ENCODE measurements around the gene ME2. TPM values are rescaled to one million over a fixed set of nuclear protein-coding genes. Genes with fewer than 3 reads are reported as not detected.

ME2 gene
- total and polyA plus RNA-seq, 2 of the 8 experiments (the other 6 are each of a cell fraction or from before 2014, with no cell fraction given): 54.7 to 66.9 TPM

DNA sequence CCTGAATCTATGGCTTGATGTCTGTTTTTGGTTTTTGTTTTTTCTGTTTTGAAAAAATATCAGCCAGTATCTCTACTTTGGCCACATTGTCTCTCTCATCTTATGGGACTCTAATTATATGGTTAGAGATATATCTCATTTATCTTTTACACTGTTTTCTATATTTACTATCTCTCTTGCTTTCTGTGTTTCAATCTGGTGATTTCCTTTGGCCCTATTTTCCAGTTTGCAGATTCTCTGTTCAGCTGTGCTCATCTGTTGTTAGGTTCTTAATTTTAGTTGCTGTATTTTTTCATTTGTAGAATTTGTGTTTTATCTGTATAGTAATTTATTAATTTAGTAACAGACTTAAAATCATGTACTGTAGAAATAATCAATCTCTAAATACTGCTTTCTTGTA, 47.6 kb downstream of the ME2 start:
- ChIA-PET POLR2A (ENCODE audit: partially characterized antibody) (no interaction called here), CTCF (ENCODE audit: partially characterized antibody) (interaction anchor here (0.6 kb wide), 1 partner anchor 22 kb away, joined by 3 read pairs; no protein-coding TSS in a partner anchor)
- no peak overlapping the region for H2BK15ac ChIP-seq (ENCODE audit: low read length)

More for the DNA sequence above, 47.6 kb downstream of the ME2 start:
- Histone ChIP-seq H2BK12ac (ENCODE audit: low read depth, low read length) (no peak overlapping the region), H3K79me2 (ENCODE audit: control insufficient read depth in 1 of 2, insufficient read depth in 2 of 2, low read length in 2 of 2) (no peaks in the 10 kb centered on the region), H2AFZ (ENCODE audit: low read length) (no peak overlapping the region), H2BK120ac (replicated peaks; ENCODE audit: low read depth, low read length) (no peak overlapping the region), H3K56ac (replicated peaks; ENCODE audit: insufficient read length, low read depth, low read length) (no peak overlapping the region), H3K4ac (replicated peaks; ENCODE audit: insufficient read length, low read depth, low read length) (no peak overlapping the region), H3K18ac (ENCODE audit: extremely low read depth, low read length) (no peak overlapping the region), H3K9ac (replicated peaks in 1 of 4; ENCODE audit: extremely low read depth in 1 of 4, low read depth in 3 of 4, low read length in 3 of 4) (no peak overlapping the region), H3K4me2 (ENCODE audit: insufficient read depth in 1 of 2, low read depth in 2 of 2, low read length in 2 of 2) (no peak overlapping the region), H3K4me1 (replicated peaks in 1 of 4; ENCODE audit: control insufficient read depth in 3 of 4, insufficient read depth in 4 of 4, low read length in 3 of 4) (no peaks in the 10 kb centered on the region), H2BK20ac (ENCODE audit: low read length) (no peak overlapping the region), H3K27me3 (replicated peaks in 1 of 4; ENCODE audit: control insufficient read depth in 3 of 4, extremely low read depth in 1 of 4, insufficient read depth in 3 of 4, low read length in 3 of 4) (no peaks in the 10 kb centered on the region), H4K91ac (replicated peaks; ENCODE audit: insufficient read length, low read length) (no peak overlapping the region), H3K79me1 (ENCODE audit: low read depth, low read length) (no peaks in the 10 kb centered on the region), H3K4me3 (ENCODE audit: extremely low read depth in 1 of 4, insufficient read depth in 2 of 4, low read depth in 3 of 4, low read length in 4 of 4) (no peak overlapping the region), H3K27ac (ENCODE audit: low read depth, low read length) (no peak overlapping the region), H4K20me1 (replicated peaks in 1 of 2; ENCODE audit: control insufficient read depth in 1 of 2, insufficient read depth in 2 of 2, low read length in 2 of 2) (no peaks in the 10 kb centered on the region), H3K36me3 (ENCODE audit: control insufficient read depth in 2 of 4, insufficient read depth in 4 of 4, low read length in 3 of 4) (peaks cover 0 to 52% (median 27%) of the 10 kb centered on the region in 4 experiments; a peak in 4 of 8 replicates), H2BK5ac (ENCODE audit: low read depth, low read length) (no peak overlapping the region), H2AK5ac (ENCODE audit: low read depth, low read length) (no peak overlapping the region), H3K23ac (ENCODE audit: insufficient read length) (no peak overlapping the region), H3K9me3 (ENCODE audit: insufficient read depth in 2 of 2, low read depth in 1 of 2, low read length in 1 of 2) (peaks cover 0 to 4% of the 10 kb centered on the region in 2 experiments; a peak in 1 of 4 replicates), H4K5ac (ENCODE audit: insufficient read length, low read depth, low read length) (no peak overlapping the region), H4K8ac (ENCODE audit: extremely low read depth, insufficient read depth, low read length) (no peak overlapping the region), H3K14ac (ENCODE audit: insufficient read length) (no peak overlapping the region), H3K23me2 (ENCODE audit: low read depth, low read length) (no peaks in the 10 kb centered on the region)
- TF ChIP-seq, protein P1, sequence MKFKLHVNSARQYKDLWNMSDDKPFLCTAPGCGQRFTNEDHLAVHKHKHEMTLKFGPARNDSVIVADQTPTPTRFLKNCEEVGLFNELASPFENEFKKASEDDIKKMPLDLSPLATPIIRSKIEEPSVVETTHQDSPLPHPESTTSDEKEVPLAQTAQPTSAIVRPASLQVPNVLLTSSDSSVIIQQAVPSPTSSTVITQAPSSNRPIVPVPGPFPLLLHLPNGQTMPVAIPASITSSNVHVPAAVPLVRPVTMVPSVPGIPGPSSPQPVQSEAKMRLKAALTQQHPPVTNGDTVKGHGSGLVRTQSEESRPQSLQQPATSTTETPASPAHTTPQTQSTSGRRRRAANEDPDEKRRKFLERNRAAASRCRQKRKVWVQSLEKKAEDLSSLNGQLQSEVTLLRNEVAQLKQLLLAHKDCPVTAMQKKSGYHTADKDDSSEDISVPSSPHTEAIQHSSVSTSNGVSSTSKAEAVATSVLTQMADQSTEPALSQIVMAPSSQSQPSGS (IDR thresholded peaks at IDR 0.05; ENCODE audit: low read length): no peak
- TF ChIP-seq CBX8 (IDR thresholded peaks at IDR 0.05; ENCODE audit: borderline replicate concordance, low read depth, low read length) (no peak), CEBPB (IDR thresholded peaks at IDR 0.05; ENCODE audit: low read depth, low read length) (no peak), SP4 (IDR thresholded peaks at IDR 0.05; ENCODE audit: low read length) (no peak), GTF2F1 (IDR thresholded peaks at IDR 0.05; ENCODE audit: borderline replicate concordance, low read depth, low read length) (no peak)
- FAIRE-seq: no peak
- DNase-seq (ENCODE audit: low read depth in 1 of 2, low spot score in 2 of 2): no peak

All from H1 (cell line).